Neuron (in vitro differentiated cells): ENCODE measurements around the gene ALDH4A1.

ENCODE experiments used
- H2AFZ ChIP-seq: one replicate; pipeline ENCODE4 v1.6.1; 2013; ENCODE audit warnings: low read depth, mild to moderate bottlenecking, inconsistent platforms, low read length, moderate library complexity
- H3K27me3 ChIP-seq: one replicate; pipeline ENCODE4 v1.6.1; 2013; ENCODE audit warnings: low read length; ENCODE audit not compliant: insufficient read depth
- H3K36me3 ChIP-seq: one replicate; pipeline ENCODE4 v1.6.1; 2013; ENCODE audit warnings: low read length; ENCODE audit not compliant: insufficient read depth
- H3K4me1 ChIP-seq: one replicate; pipeline ENCODE4 v1.6.1; 2013; ENCODE audit warnings: low read length; ENCODE audit not compliant: insufficient read depth
- H3K4me3 ChIP-seq: 2 replicates; pipeline ENCODE4 v1.5.1; 2013; ENCODE audit warnings: mild to moderate bottlenecking, low read length, moderate library complexity
- H3K9me3 ChIP-seq: one replicate; pipeline ENCODE4 v1.6.1; 2013; ENCODE audit warnings: low read length

The ALDH4A1 gene

GRCh38 chr1:18869847-18870594 is 32.3 kb downstream of the ALDH4A1 start:
- Histone ChIP-seq H3K4me3 (no peak overlapping the region), H3K9me3 (no peaks in the 10 kb centered on the region), H2AFZ (no peak overlapping the region), H3K36me3 (no peaks in the 10 kb centered on the region), H3K27me3 (peaks cover 11% of the 10 kb centered on the region), H3K4me1 (no peaks in the 10 kb centered on the region)

DNA sequence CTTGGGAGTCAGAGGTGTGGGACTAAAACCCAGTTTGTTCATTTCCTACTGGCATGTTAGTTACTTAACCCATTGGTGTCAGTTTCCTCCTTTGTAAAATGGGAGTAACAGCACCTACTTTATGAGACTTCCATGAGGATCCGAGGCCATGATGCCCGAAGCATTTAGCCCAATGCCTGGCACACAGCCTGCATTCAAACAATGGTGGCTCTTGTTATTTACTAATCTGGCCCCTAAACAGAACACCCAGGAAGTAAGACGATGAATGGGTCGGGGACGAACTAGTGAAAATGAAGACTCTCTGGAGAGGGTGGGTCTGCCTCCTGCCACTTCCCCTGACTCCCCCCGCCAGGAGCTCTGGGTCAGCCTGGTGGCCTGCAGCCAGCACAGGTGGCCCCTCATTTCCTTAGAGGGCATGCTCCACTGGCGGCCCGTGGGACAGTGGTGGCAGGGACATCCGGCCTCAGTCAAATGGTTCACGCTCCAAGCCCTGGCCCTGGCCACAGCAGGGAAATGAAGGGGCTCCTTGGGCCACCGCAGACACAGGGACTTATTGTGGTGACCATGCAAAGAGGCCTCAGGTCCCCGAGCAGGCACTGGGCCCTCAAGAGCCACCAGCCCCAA is 33.4 kb downstream of the ALDH4A1 start:
- Histone ChIP-seq H3K27me3 (peaks cover 17% of the 10 kb centered on the region), H3K4me3 (no peak overlapping the region), H2AFZ (no peak overlapping the region), H3K4me1 (no peaks in the 10 kb centered on the region), H3K9me3 (no peaks in the 10 kb centered on the region), H3K36me3 (no peaks in the 10 kb centered on the region)

- Histone ChIP-seq H3K27me3 (peaks cover 19% of the 10 kb centered on the region), H2AFZ (no peak overlapping the region), H3K9me3 (no peaks in the 10 kb centered on the region), H3K4me3 (no peak overlapping the region), H3K4me1 (no peaks in the 10 kb centered on the region), H3K36me3 (no peaks in the 10 kb centered on the region)
These were observed 34.0 kb downstream of the ALDH4A1 start for GRCh38 chr1:18868354-18868753.

DNA sequence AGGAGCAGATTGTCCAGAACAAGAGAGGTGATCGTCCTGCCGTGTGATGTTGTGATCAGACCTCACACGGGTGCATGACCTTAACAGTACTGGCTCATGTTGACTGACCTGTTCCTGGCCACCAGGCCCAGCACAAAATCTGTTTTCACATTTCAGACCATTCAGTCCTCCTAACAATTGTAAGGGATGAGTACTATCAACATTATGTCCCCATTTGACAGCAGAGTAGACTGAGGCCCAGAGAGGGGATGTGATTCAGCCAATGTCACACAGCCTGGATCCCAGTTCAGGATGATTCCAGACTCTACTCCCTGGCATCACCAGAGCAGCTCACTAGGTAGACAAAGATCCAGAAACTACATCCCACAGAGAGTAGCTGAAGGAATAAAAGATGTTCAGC is 35.5 kb downstream of the ALDH4A1 start:
- Histone ChIP-seq H3K9me3 (no peaks in the 10 kb centered on the region), H3K4me3 (no peak overlapping the region), H3K4me1 (no peaks in the 10 kb centered on the region), H3K36me3 (no peaks in the 10 kb centered on the region), H3K27me3 (peaks cover 19% of the 10 kb centered on the region), H2AFZ (no peak overlapping the region)

DNA sequence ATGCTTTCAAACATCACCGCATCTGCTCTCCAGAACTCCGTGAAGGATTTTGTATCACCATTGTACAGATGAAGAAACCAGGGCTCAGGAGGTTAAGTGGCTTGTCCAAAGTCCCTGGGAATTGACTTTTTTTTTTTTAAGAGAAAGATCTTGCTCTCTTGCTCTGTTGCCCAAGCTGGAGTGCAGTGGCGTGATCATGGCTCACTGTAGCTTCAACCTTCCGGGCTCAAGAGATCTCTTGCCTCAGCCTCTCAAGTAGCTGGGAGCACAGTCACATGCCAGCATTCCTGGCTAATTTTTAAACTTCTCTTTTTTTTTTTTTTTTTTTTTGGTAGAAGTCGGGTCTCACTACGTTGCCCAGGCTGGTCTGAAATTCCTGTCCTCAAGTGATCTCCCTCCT is 36.0 kb downstream of the ALDH4A1 start:
- Histone ChIP-seq H3K4me3 (no peak overlapping the region), H3K9me3 (no peaks in the 10 kb centered on the region), H3K27me3 (peaks cover 19% of the 10 kb centered on the region), H3K4me1 (no peaks in the 10 kb centered on the region), H3K36me3 (no peaks in the 10 kb centered on the region), H2AFZ (no peak overlapping the region)

DNA sequence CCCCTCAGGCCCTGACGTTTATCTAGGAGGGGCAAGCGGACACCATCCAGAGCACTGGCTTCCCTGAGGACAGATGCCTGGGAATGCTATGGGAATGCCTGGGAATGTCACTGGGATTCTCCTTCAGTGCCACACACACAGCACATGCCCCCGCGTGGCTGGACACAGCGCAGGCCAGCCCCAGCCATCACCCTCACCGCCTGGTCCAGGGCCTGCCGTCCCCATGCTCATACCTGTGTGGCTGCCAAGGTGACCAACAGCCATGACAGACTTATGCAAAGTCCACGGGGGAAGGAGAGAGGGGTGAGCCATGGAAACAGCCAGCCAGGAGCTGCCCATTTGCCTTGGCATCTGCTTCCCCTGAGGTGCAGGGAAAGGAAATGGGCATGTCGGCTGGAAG is 37.2 kb downstream of the ALDH4A1 start:
- no peak overlapping the region for H2AFZ ChIP-seq
- H3K4me3 ChIP-seq = no peak overlapping the region
- peaks cover 22% of the 10 kb centered on the region for H3K27me3 ChIP-seq
- H3K9me3 ChIP-seq = no peaks in the 10 kb centered on the region
- H3K36me3 ChIP-seq = no peaks in the 10 kb centered on the region
- no peaks in the 10 kb centered on the region for H3K4me1 ChIP-seq

GRCh38 chr1:18861590-18861989 is 40.8 kb downstream of the ALDH4A1 start:
- Histone ChIP-seq H3K4me1 (no peaks in the 10 kb centered on the region), H3K36me3 (no peaks in the 10 kb centered on the region), H3K9me3 (no peaks in the 10 kb centered on the region)

GRCh38 chr1:18861082-18861481 is 41.3 kb downstream of the ALDH4A1 start:
- no peaks in the 10 kb centered on the region for H3K36me3 ChIP-seq
- no peak overlapping the region for H2AFZ ChIP-seq
- no peaks in the 10 kb centered on the region for H3K9me3 ChIP-seq
- H3K27me3 ChIP-seq = peaks cover 17% of the 10 kb centered on the region
- no peak overlapping the region for H3K4me3 ChIP-seq
- no peaks in the 10 kb centered on the region for H3K4me1 ChIP-seq

More at GRCh38 chr1:18861590-18861989, 40.8 kb downstream of the ALDH4A1 start:
- no peak overlapping the region for H2AFZ ChIP-seq
- H3K27me3 ChIP-seq = peaks cover 20% of the 10 kb centered on the region
- no peak overlapping the region for H3K4me3 ChIP-seq

DNA sequence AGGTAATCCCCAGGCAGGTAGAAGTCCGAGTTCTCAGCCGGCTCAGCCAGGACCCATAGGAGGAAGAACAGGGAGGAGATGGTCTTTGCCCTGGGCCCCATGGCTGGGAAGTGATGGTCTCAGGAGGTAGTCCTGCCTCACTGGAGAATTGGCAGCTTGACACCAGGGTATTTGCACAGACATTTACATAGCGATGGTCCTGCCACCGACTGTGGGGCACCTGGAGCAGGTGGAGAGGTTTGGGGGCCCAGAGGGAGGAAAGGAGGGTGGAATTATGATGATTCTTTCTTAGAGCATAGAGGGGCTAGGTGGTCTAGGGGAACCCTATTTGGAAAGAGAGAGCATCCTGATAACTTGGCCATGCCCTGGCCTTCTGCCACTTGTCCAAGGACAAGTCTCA is 42.8 kb downstream of the ALDH4A1 start, which contains the start of gene TAS1R2:
TAS1R2 (minus strand) TSS at position 101 of the 400 bp plus-strand sequence; CDS start at position 101, 0 bp downstream.
- Histone ChIP-seq H3K36me3 (no peaks in the 10 kb centered on the region), H2AFZ (no peak within 1 kb of the TSS), H3K4me3 (no peak within 1 kb of the TSS), H3K27me3 (peaks cover 7% of the 10 kb centered on the region), H3K9me3 (no peaks in the 10 kb centered on the region), H3K4me1 (no peaks in the 10 kb centered on the region)

- H3K27me3 ChIP-seq = peaks cover 3% of the 10 kb centered on the region
- no peak overlapping the region for H2AFZ ChIP-seq
- no peaks in the 10 kb centered on the region for H3K9me3 ChIP-seq
- no peaks in the 10 kb centered on the region for H3K36me3 ChIP-seq
- H3K4me3 ChIP-seq = no peak overlapping the region
- H3K4me1 ChIP-seq = no peaks in the 10 kb centered on the region
These were observed 44.2 kb downstream of the ALDH4A1 start for GRCh38 chr1:18858070-18858688.

DNA sequence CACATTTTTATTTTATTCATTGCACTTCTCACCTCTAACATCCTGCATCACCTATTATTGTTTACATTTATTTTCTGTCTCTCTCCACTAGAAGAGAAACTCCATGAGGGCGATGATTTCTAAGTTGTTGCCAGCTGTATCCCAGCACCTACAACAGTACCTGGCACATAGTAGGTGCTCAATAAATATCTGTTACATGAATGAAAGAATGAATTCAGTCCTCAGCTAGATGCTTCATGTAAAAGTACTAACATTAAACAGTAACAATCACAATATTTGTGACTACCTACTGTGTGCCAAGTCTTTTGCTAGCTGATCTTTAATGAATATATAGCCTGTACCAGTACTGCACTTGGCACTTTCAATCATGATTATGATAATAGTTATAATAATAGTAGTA is 45.9 kb downstream of the ALDH4A1 start:
- Histone ChIP-seq H3K36me3 (no peaks in the 10 kb centered on the region), H3K4me1 (no peaks in the 10 kb centered on the region), H3K27me3 (peaks cover 12% of the 10 kb centered on the region), H3K4me3 (no peak overlapping the region), H3K9me3 (no peaks in the 10 kb centered on the region), H2AFZ (no peak overlapping the region)

GRCh38 chr1:18855573-18855972 is 46.8 kb downstream of the ALDH4A1 start:
- Histone ChIP-seq H2AFZ (no peak overlapping the region), H3K4me1 (no peaks in the 10 kb centered on the region), H3K36me3 (no peaks in the 10 kb centered on the region), H3K27me3 (peaks cover 9% of the 10 kb centered on the region), H3K9me3 (no peaks in the 10 kb centered on the region), H3K4me3 (no peak overlapping the region)

GRCh38 chr1:18854331-18855025 is 47.9 kb downstream of the ALDH4A1 start:
- Histone ChIP-seq H3K9me3 (no peaks in the 10 kb centered on the region), H3K36me3 (no peaks in the 10 kb centered on the region), H3K4me1 (no peaks in the 10 kb centered on the region), H3K27me3 (peaks cover 9% of the 10 kb centered on the region), H2AFZ (no peak overlapping the region), H3K4me3 (no peak overlapping the region)
